ENCODE results near the gene AREG.

AREG gene

GRCh38 chr4:74466242-74466641 lies 21.3 kb downstream of the AREG start:
- H4K8ac ChIP-seq (ENCODE audit: low read depth, low read length) = no peak overlapping the region

GRCh38 chr4:74471264-74471663 lies 26.3 kb downstream of the AREG start:
- no peak overlapping the region for H3K9ac ChIP-seq (ENCODE audit: low read depth, low read length, poor library complexity)
- H3K14ac ChIP-seq (ENCODE audit: low read length) = no peak overlapping the region
- no peaks in the 10 kb centered on the region for H3K27me3 ChIP-seq (ENCODE audit: control insufficient read depth in 3 of 3, insufficient read depth in 3 of 3, low read depth in 1 of 3, low read length in 3 of 3)
- no peaks in the 10 kb centered on the region for H3K79me1 ChIP-seq (ENCODE audit: low read depth, low read length)
- no peak overlapping the region for H2AK5ac ChIP-seq (ENCODE audit: low read depth, low read length)
- H3K4me1 ChIP-seq (ENCODE audit: control insufficient read depth in 2 of 2, insufficient read depth in 1 of 2, low read depth in 1 of 2, low read length in 2 of 2) = no peaks in the 10 kb centered on the region
- H4K8ac ChIP-seq (ENCODE audit: low read depth, low read length) = no peak overlapping the region
- WGBS, 2 donors (ENCODE audit: extremely low coverage in 2 of 2, insufficient read length in 2 of 2, insufficient replicate concordance in 1 of 2) = no CpG with 5 or more reads among the region's 1 CpG
- no peak overlapping the region for H4K91ac ChIP-seq (ENCODE audit: low read depth, low read length, poor library complexity)
- no peaks in the 10 kb centered on the region for H3K36me3 ChIP-seq (replicated peaks in 1 of 2; ENCODE audit: control insufficient read depth in 2 of 2, insufficient read depth in 2 of 2, low read length in 2 of 2)
- H2BK15ac ChIP-seq (ENCODE audit: low read length) = no peak overlapping the region
- no peak overlapping the region for H3K4me3 ChIP-seq (ENCODE audit: low read length in 2 of 2)
- H3K18ac ChIP-seq (ENCODE audit: low read length) = no peak overlapping the region
- no peak overlapping the region for H2BK12ac ChIP-seq (ENCODE audit: low read length)
- no peak overlapping the region for H2BK5ac ChIP-seq (ENCODE audit: low read length)
- DNase-seq (ENCODE audit: low spot score) = no peak
- no peak overlapping the region for H3K23ac ChIP-seq (ENCODE audit: low read depth, low read length, poor library complexity)
- H3K4ac ChIP-seq (ENCODE audit: low read length) = no peak overlapping the region
- H3K9me3 ChIP-seq (replicated peaks in 1 of 2; ENCODE audit: control insufficient read depth in 2 of 2, insufficient read depth in 1 of 2, low read depth in 1 of 2, low read length in 2 of 2) = no peaks in the 10 kb centered on the region
- no peak overlapping the region for H3K4me2 ChIP-seq (ENCODE audit: insufficient read depth, low read length, poor library complexity, severe bottlenecking)
- H3K27ac ChIP-seq (replicated peaks; ENCODE audit: low read length) = no peak overlapping the region
- H2AFZ ChIP-seq (ENCODE audit: low read length) = no peak overlapping the region
- no peak overlapping the region for H2BK120ac ChIP-seq (ENCODE audit: low read depth, low read length)

More at GRCh38 chr4:74466242-74466641, 21.3 kb downstream of the AREG start:
- Histone ChIP-seq H3K9me3 (replicated peaks in 1 of 2; ENCODE audit: control insufficient read depth in 2 of 2, insufficient read depth in 1 of 2, low read depth in 1 of 2, low read length in 2 of 2) (no peaks in the 10 kb centered on the region), H3K9ac (ENCODE audit: low read depth, low read length, poor library complexity) (no peak overlapping the region), H3K4me3 (ENCODE audit: low read length in 2 of 2) (no peak overlapping the region), H3K27me3 (ENCODE audit: control insufficient read depth in 3 of 3, insufficient read depth in 3 of 3, low read depth in 1 of 3, low read length in 3 of 3) (no peaks in the 10 kb centered on the region), H3K4me1 (ENCODE audit: control insufficient read depth in 2 of 2, insufficient read depth in 1 of 2, low read depth in 1 of 2, low read length in 2 of 2) (no peaks in the 10 kb centered on the region), H2BK12ac (ENCODE audit: low read length) (no peak overlapping the region), H3K4me2 (ENCODE audit: insufficient read depth, low read length, poor library complexity, severe bottlenecking) (no peak overlapping the region), H3K18ac (ENCODE audit: low read length) (no peak overlapping the region), H3K27ac (replicated peaks; ENCODE audit: low read length) (no peak overlapping the region), H3K4ac (ENCODE audit: low read length) (no peak overlapping the region), H2AK5ac (ENCODE audit: low read depth, low read length) (no peak overlapping the region), H2BK15ac (ENCODE audit: low read length) (no peak overlapping the region), H2BK5ac (ENCODE audit: low read length) (no peak overlapping the region), H2AFZ (ENCODE audit: low read length) (no peak overlapping the region), H3K14ac (ENCODE audit: low read length) (no peak overlapping the region), H2BK120ac (ENCODE audit: low read depth, low read length) (no peak overlapping the region), H3K79me1 (ENCODE audit: low read depth, low read length) (no peaks in the 10 kb centered on the region), H4K91ac (ENCODE audit: low read depth, low read length, poor library complexity) (no peak overlapping the region), H3K23ac (ENCODE audit: low read depth, low read length, poor library complexity) (no peak overlapping the region), H3K36me3 (replicated peaks in 1 of 2; ENCODE audit: control insufficient read depth in 2 of 2, insufficient read depth in 2 of 2, low read length in 2 of 2) (no peaks in the 10 kb centered on the region)
- no peak for DNase-seq (ENCODE audit: low spot score)
- WGBS, 2 donors (ENCODE audit: extremely low coverage in 2 of 2, insufficient read length in 2 of 2, insufficient replicate concordance in 1 of 2) = no CpG with 5 or more reads among the region's 1 CpG

DNA sequence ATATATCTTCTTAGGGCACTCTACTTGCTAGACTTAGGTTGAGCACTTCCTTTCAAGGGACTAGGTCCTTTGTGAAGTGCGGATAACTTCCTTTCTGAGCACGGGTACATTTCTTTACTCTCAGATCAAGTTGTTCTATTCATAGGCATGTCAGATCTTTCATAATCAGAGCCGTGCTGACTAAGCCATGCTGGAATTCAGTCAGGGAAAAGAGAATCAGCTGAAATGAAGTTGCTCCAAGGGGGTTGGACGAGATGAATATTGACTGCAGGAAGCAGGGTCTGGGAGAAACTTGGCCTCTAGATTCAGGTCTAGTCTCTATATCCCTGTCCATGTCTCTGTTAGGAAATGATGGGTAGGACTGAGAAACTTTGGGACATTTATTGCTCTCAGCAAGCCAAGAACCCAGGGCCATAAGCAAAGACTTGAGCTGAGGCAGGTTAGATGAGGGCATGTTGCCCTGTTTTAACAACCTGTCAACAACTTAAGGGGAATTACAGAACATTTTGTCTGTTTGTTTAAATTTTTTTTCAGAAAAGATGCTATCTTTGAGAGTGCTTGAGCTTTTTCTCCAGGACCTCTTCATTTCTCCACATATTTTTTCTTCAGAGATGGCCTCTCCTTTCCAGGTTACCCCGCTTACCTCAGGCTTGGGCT lies 28.3 kb downstream of the AREG start:
- Histone ChIP-seq H3K27ac (replicated peaks; ENCODE audit: low read length) (no peak overlapping the region), H2AFZ (ENCODE audit: low read length) (no peak overlapping the region), H3K36me3 (replicated peaks in 1 of 2; ENCODE audit: control insufficient read depth in 2 of 2, insufficient read depth in 2 of 2, low read length in 2 of 2) (no peaks in the 10 kb centered on the region), H3K27me3 (ENCODE audit: control insufficient read depth in 3 of 3, insufficient read depth in 3 of 3, low read depth in 1 of 3, low read length in 3 of 3) (no peaks in the 10 kb centered on the region), H2AK5ac (ENCODE audit: low read depth, low read length) (no peak overlapping the region), H3K4ac (ENCODE audit: low read length) (no peak overlapping the region), H3K23ac (ENCODE audit: low read depth, low read length, poor library complexity) (no peak overlapping the region), H2BK120ac (ENCODE audit: low read depth, low read length) (no peak overlapping the region), H2BK5ac (ENCODE audit: low read length) (no peak overlapping the region), H2BK15ac (ENCODE audit: low read length) (no peak overlapping the region), H3K4me1 (ENCODE audit: control insufficient read depth in 2 of 2, insufficient read depth in 1 of 2, low read depth in 1 of 2, low read length in 2 of 2) (no peaks in the 10 kb centered on the region), H3K9me3 (replicated peaks in 1 of 2; ENCODE audit: control insufficient read depth in 2 of 2, insufficient read depth in 1 of 2, low read depth in 1 of 2, low read length in 2 of 2) (no peaks in the 10 kb centered on the region), H4K8ac (ENCODE audit: low read depth, low read length) (no peak overlapping the region), H3K9ac (ENCODE audit: low read depth, low read length, poor library complexity) (no peak overlapping the region), H3K79me1 (ENCODE audit: low read depth, low read length) (no peaks in the 10 kb centered on the region), H3K18ac (ENCODE audit: low read length) (no peak overlapping the region), H4K91ac (ENCODE audit: low read depth, low read length, poor library complexity) (no peak overlapping the region), H3K4me3 (ENCODE audit: low read length in 2 of 2) (no peak overlapping the region), H3K14ac (ENCODE audit: low read length) (no peak overlapping the region), H3K4me2 (ENCODE audit: insufficient read depth, low read length, poor library complexity, severe bottlenecking) (no peak overlapping the region), H2BK12ac (ENCODE audit: low read length) (no peak overlapping the region)
- no CpG with 5 or more reads among the region's 5 CpGs for WGBS, 2 donors (ENCODE audit: extremely low coverage in 2 of 2, insufficient read length in 2 of 2, insufficient replicate concordance in 1 of 2)
- DNase-seq (ENCODE audit: low spot score) = no peak

GRCh38 chr4:74474345-74475090 lies 29.6 kb downstream of the AREG start:
- Histone ChIP-seq H4K91ac (ENCODE audit: low read depth, low read length, poor library complexity) (no peak overlapping the region), H3K4ac (ENCODE audit: low read length) (no peak overlapping the region), H2BK120ac (ENCODE audit: low read depth, low read length) (no peak overlapping the region), H3K9ac (ENCODE audit: low read depth, low read length, poor library complexity) (no peak overlapping the region), H3K23ac (ENCODE audit: low read depth, low read length, poor library complexity) (no peak overlapping the region), H3K36me3 (replicated peaks in 1 of 2; ENCODE audit: control insufficient read depth in 2 of 2, insufficient read depth in 2 of 2, low read length in 2 of 2) (no peaks in the 10 kb centered on the region), H3K27ac (replicated peaks; ENCODE audit: low read length) (no peak overlapping the region), H2BK15ac (ENCODE audit: low read length) (no peak overlapping the region), H3K79me1 (ENCODE audit: low read depth, low read length) (no peaks in the 10 kb centered on the region), H3K18ac (ENCODE audit: low read length) (no peak overlapping the region), H2BK5ac (ENCODE audit: low read length) (no peak overlapping the region), H2AFZ (ENCODE audit: low read length) (no peak overlapping the region), H3K27me3 (ENCODE audit: control insufficient read depth in 3 of 3, insufficient read depth in 3 of 3, low read depth in 1 of 3, low read length in 3 of 3) (no peaks in the 10 kb centered on the region), H3K9me3 (replicated peaks in 1 of 2; ENCODE audit: control insufficient read depth in 2 of 2, insufficient read depth in 1 of 2, low read depth in 1 of 2, low read length in 2 of 2) (no peaks in the 10 kb centered on the region), H3K4me3 (ENCODE audit: low read length in 2 of 2) (no peak overlapping the region), H2AK5ac (ENCODE audit: low read depth, low read length) (no peak overlapping the region), H3K14ac (ENCODE audit: low read length) (no peak overlapping the region), H3K4me1 (ENCODE audit: control insufficient read depth in 2 of 2, insufficient read depth in 1 of 2, low read depth in 1 of 2, low read length in 2 of 2) (no peaks in the 10 kb centered on the region), H4K8ac (ENCODE audit: low read depth, low read length) (no peak overlapping the region), H3K4me2 (ENCODE audit: insufficient read depth, low read length, poor library complexity, severe bottlenecking) (no peak overlapping the region), H2BK12ac (ENCODE audit: low read length) (no peak overlapping the region)
- WGBS, 2 donors (ENCODE audit: extremely low coverage in 2 of 2, insufficient read length in 2 of 2, insufficient replicate concordance in 1 of 2) = no CpG with 5 or more reads among the region's 4 CpGs
- no peak for DNase-seq (ENCODE audit: low spot score)

Data from neuronal stem cell (in vitro differentiated cells).